NOMO-1 (cell line): Measurements from ENCODE around the gene PEX5L.
"Not testable (repeated sequence)": the region's sequence is repeated elsewhere in the genome, so short reads cannot be mapped to it uniquely, and the experiment has no call there.

Experiments
- DNase-seq, 2 experiments: peaks; one replicate each; lab custom pipeline; 2025; ENCODE audit not compliant: unreplicated experiment in 2 of 2; lab: John Stamatoyannopoulos, UW

PEX5L gene

DNA sequence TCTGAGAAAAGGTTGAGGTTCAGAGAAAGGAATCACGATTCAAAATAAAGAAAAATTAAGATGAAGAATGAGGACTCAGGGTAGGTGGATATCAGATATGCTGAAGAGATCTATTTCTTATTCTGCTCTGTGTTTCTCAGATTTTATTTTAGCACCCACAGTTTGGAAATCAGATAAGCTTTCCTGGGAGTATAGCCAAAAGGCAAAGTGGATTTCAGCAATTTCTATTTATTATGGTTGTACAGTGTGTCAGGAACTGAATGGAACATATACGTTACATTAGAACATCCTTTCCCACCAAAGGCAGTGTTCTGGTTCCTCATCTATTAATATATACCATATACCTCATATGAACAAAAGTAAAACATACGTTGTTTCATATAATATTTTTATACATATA lies 18.9 kb downstream of the PEX5L start:
- DNase-seq = no peak

DNA sequence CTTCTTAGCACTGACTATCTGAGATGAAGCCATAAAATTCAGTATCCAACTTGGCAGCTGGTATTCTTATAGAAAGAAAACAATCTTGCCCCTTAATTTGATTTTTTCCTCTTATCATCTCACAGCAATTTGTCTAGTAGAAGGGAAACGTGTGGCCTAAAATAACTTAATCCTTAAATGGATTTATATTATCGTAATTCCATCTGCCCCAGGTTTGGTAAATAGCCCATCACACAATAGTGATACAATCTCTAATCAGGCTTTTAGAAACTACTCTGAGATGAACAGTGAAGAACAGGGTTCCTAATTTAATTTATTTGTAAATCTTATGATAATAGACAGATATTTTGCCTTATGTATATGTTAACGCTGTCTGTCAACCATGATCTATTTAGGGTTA lies 24.8 kb downstream of the PEX5L start:
- no peak for DNase-seq

DNA sequence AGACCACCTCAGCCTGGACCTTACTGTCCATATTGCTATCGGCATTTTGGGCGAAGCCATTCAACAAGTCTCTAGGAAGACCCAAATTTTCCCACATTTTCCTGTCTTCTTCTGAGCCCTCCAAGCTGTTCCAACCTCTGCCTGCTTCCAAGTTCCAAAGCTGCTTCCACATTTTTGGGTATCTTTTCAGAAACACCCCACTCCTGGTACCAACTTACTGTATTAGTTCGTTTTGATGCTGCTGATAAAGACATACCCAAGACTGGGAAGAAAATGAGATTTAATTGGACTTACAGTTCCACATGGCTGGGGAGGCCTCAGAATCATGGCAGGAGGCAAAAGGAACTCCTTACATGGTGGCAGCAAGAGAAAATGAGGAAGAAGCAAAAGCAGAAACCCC lies 28.4 kb downstream of the PEX5L start:
- not testable (repeated sequence) for DNase-seq

DNA sequence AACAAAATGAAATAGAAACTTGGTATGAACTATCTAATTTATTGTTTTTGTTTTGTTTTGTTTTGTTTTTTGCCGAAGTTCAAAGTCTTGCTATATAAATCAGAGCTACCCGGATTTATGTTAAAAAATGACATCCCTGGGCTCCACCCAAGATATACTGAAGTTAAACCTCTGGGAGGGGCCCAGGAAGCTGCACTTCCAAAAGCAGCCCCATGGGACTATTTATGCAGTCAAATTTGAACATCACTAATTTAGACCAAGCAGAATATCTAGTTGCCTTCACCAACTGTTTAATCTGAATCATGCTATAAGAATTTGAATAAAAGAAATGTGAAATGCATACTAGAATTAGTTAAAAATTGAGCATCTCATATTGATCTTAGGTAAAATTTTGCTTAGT lies 32.2 kb downstream of the PEX5L start:
- no peak for DNase-seq

DNA sequence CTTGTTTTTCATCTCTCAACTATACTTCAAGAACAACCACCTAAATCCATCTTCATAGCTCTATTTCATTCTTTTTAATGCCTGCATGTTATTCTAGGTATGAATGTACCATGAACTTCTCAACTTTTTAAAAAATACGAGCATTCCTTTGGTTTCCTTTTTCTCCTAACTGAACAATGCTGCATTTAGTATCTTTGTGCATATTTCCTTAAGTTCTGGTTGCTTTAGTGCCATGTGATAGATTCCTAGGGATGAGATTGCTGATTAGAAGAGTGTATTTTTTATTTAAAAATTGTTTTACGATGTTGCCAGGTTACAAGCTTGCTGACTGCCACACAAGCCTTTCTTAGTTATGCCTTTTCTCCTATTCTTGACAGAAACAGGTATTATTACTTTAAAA lies 34.7 kb downstream of the PEX5L start:
- DNase-seq = no peak

DNA sequence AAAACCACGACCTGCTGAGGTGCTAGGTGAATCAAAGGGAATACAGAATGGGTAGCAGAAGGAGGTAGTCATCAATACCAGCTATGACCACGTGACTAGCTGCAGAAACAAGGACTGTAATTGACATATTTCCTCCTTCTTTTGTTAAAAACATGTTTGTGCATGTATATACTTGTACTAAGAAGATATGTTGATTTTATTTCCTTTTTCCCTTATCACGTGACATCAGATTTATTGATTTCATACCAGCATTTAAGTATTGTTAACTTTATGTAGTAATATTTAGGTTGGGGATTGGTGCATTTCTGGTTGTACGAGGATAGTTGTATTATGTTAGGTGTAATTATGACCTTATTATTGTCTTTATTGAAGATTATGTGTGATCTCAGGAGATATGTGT lies 36.2 kb downstream of the PEX5L start:
- DNase-seq = no peak

DNA sequence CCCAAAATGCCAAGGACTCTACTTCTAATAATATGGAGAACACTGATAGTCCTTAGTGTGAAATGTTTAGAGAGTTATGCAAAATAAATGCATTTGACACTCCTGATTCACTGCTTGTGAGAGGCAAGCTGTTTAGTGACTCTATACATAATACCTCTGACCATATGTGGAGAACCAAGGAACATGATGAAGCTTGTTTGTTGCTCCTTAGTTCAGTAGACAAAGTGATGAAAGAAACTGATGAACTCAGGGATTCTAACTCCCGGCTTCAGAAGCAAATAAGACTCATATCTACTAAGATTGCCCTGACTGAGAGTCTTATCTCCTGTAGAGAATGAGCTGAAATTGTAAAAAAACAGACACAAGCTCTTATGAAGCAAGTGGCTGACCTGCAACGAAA lies 41.3 kb downstream of the PEX5L start:
- DNase-seq = no peak

DNA sequence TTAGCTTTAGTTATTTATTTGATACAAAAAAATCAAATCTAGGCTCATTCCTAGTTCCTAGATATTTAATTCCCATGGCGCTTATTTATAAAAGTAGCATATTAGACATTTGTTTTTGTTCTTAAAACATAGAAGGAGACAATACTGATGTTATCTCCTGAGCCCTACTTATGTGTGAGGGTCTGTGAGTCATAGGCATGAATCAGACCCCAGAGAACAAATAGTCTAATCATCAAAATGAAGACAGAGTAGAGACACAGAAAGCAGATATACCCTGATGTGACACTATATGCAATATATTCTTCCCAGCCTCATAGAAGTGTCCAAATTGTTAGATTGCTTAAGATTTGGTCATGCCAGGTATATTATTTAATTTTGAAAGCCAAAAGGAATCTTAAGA lies 44.9 kb downstream of the PEX5L start:
- no peak for DNase-seq

DNA sequence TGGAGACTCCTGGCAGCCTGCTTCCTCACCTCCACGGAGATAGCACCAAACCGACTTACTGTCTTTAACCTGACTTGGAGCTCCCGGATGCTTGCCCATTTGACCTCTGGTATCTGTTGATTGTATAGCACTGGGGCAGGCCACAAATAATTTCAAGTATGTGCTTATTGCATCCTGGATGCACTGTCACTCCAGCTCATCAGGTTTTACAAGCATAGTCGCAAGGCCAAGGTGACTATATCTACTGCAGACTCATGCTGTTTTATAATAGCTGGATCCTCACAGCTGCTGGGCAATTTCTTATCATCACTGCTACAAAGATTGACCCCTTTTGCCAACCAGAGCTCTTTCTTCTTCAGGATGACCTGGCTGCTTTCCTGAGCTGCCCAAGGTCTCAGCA lies 45.6 kb downstream of the PEX5L start:
- no peak for DNase-seq

DNA sequence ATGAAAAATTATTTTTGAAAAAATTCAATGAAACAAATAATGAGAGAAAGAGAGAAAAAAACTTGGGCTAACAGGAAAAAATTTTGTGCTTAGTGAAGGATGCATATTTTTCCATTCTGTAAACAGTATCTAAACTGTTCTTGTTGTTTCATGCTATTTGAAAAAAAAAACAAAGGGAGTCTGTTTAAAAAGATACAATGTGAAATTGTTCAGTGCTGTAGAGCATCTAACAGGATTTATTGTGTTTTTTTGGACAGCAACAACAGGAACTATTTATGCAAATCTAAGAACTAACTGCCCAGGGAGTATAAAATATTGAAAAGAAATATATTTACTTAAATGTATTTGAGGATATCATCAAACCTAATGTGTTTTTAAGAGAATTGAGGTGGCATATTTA lies 55.1 kb downstream of the PEX5L start:
- DNase-seq = no peak

DNA sequence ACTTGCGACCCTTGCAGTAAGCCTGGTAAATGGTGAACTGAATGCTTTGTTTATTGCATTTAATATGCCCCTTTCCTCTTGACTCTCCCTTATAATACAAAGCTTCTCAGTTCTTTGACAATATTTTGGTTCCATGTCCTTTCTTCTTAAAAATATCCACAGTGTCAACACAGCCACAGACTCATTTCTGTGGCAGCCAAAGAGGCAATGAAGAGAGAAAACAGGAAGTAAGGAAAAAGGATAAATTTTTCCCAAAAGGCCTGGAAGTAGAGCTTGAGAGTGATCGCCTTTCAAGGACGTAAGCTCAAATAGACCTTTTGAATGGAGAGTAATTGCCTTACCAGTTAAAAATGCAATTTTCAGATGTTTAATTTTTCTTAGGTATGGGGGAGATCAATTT lies 59.4 kb downstream of the PEX5L start:
- no peak for DNase-seq

DNA sequence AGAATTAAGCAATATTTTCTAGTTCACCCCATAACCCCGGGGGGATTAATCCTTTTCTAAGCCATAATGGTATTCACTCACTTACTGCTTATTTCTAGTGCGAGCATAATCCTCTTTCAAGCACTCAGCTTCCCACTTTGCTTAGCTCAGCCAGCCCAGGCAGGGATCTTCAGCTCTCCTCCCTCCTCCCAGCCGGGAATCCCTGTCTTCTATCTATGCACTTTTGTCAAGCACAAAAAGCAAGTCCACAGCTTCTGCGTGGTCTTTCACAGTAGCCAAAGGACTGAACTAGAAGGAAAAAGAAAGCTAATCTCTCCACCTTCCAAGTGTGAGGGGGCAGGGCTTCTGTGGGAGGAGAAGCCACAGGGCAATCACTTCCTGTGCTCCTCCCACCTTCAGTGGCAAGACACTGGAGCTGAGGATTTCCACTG lies 62.8 kb downstream of the PEX5L start:
- no peak for DNase-seq

DNA sequence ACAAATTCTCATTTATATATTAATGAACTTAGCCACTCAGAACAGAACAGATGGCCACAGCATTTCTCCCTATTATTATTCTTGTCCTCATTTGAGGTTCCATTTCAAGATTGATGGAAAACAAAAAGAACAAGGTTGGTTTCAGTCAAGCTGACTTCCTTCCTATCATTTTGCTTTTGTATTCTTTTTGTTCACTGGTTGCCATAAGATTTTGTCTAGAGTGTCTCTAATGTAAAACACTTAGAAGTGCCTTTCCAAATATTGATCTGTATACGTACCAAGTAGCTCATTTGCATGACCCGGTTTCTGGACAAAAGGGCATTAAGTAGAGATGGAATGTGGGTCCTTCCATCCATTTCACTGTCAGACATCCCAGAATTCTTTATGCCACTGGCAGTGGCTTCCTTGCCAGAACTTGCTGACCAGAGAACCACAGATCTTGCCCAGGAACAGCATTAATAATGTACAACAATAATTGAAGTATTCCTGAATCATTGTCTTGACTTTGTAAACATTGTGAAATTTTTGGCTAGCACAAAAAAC lies 63.8 kb downstream of the PEX5L start:
- no peak for DNase-seq

DNA sequence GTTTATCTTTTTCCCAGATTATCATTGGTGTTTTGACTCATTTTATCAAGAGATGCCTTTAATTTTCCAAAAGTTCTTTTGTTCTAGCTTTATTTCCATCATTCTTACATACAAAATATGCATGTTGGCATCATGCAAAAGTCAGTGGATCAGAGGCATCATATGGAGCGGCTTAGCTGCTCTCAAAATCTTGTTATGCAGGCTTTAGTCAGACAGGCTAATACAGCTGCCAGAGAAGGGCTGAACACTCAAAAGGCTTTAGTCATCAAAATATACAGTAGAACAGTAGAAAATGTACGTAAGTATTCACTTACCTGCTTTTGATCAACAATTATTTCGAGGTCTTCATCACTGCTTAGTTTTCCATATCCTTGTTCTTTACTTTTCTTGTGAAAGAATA lies 65.5 kb downstream of the PEX5L start:
- no peak for DNase-seq

DNA sequence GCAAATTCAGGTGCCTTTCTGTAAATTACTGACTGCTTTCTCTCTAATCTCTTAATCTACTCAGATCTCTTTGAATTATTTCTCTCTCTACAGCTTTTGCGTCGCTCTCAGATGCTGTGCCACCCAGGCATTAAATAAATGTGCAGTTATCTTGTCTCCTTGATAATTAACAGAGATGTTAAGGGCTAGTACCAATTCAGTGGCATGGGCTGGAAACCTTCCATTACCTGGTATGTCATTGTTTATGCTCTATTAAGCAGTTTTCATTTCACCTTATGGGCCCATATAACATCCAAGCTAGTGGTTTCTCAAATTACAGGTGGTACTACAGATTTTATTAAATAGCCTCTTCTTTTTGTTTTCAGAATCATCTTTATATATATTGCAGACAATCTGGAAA lies 66.0 kb downstream of the PEX5L start:
- DNase-seq = no peak

DNA sequence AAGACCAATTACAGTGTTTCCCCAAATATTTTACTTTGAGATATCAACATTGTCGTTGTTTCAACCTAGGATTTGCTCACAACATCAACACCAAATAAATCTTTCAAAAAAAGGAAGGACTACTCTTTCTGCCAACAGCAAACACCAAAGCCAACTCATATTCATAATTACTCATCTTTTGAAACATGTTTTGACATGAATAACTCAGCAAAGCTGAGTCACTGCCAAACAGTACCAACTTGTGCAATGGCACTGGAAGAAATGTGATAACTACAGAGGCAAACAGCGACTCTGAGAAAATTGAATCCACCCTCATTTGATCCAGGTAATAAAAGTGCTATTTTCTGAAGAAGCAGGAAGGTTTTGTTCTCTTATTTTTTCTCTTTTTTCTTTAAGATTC lies 67.2 kb downstream of the PEX5L start:
- peak; percentile 74 to 96 for DNase-seq

DNA sequence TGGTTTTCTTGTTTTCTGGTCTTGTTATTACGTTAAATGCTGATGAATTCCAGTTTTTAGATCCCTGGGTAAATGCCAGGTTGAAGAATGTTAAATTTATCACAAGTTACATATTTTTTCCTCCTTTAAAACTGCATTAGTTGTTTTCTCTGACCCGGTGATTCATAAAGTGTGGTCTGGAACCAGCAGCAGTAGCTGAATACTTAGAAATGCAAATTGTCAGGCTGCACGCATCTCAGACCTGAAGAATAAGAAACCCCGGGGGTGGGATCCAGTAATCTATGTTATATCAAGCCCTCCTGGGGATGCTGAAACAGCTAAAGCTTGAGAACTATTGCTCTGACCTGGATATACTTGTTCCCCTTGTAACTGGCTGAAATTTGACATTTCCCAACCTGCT lies 69.1 kb downstream of the PEX5L start:
- DNase-seq = no peak

DNA sequence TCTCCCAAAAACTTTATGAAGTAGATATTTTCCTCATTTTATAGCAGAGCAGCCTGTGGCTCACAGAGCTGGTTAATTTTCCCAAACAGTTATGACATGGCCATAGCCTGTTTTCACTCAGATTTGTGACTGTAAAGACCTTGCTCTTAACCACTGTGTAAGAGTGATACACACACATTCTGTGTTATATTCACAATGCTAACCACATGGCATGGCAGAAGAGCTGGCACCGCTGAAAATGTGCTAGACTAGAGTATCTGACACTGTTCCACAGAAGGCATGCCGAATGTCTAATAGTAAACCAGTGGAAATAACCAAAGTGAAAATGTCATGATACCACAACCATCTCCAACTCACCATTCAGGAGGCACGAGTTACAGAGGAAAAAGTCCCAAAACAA lies 71.8 kb downstream of the PEX5L start:
- no peak for DNase-seq

DNA sequence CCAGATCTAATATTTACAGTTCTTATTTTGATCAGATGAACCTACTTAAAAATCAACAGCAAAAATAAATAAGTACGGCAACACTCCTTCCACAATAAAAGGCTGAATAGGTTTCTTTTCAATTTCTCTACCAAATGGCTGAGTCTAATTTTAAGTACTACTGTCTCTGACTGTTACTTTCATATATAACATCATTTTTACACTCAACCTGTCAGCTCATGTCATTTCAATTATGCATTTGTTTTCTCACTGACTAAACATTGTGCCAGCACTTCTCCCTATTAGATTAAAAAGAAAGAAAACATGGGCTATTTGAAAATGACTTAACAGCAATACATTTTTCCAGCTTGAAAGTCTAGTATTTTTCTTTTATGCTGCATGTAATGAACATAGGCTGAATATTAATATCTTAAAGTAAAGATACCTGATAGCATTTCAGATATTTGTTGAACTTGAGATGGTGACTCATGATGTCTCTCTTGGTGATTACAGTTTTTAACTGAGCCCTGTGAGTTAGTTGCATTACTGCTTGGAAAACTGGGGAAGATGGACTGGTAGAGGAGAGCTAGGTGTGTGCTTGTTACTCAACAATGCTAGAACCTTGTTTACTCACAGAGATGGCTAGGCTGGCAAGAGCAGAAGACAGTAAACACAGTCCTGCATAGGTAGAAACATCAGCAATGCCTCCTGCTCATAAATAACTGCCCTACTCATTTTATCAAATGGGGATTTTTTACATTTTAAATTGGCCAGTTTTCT lies 73.9 kb downstream of the PEX5L start:
- no peak for DNase-seq

DNA sequence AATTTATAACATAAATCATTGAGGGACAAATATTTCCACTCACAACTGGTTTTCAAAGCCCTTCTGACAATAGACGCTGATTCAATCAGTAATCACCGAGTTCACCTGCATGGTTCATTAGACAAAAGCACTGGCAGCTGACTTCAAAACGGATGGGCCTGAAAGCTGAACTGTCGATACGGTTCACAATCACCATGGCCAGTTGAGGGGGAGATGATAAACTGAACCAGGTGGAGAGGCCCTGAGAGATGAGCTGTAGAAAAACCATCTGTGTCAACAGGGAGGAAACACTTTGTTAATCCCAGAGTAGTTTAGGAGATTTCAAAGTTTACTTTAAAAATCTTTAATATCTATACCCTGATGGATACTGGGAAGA lies 75.0 kb downstream of the PEX5L start:
- DNase-seq = no peak

DNA sequence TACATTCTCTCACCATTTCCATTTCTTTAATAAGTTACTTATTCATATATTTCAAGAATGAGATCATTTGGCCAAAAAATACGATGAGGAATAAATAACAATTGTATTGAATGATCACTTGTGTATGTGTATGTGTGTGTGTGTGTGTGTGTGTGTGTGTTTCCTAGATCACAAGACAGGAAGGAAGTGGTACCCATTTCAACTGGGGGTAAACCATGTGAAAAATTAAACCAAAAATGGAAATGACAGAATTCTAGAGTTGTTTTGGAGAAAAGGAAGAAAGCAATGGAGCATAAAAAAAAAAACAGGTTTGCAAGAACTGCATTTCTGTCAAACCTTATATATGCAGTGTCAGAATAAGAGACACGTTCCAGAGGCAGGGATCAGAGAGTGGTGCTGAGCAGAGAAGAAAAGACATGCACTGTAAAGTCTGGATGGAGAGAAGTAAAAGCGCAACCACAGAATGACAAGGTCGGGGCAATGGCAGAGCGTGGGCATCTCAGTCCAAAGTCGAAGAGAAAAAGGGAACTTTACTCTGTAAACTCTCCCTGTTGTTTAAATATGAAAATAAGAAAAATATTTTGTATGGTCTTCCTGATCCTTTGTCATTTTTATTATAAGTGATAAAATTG lies 75.5 kb downstream of the PEX5L start:
- DNase-seq = peak; percentile 6 to 40

DNA sequence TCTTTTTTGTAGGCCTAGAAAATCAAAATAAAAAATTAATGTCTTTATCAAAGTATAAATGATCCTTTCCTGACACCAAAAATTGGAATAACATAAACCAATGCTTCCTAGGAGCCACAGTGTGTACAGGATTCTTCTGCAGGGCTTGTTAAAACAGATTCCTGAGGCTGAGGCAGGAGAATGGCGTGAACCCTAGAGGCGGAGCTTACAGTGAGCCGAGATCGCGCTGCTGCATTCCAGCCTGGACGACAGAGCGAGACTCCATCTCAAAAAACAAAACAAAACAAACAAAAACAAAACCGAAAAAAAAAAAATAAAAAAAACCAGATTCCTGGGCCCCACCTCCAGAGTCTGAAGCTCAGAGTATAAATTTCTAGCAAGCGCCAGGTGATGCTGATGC lies 78.0 kb downstream of the PEX5L start:
- DNase-seq = no peak
